GM12878 (cell line): ENCODE measurements around the gene TLCD5. TPM values are rescaled to one million over a fixed set of nuclear protein-coding genes. Genes with fewer than 3 reads are reported as not detected.

Experiments
- ATAC-seq: fragments of 200-7000 bp; cut with Tn5 transposase; 3 replicates; pipeline ENCODE4 v1.9.1; 2020; ENCODE audit warnings: mild to moderate bottlenecking, moderate library complexity
- BruUV-seq: library from RNA; stranded (reverse); fragments of 400-500 nt; replicated peaks from 2 replicates; lab custom pipeline; 2021; lab: Mats Ljungman, UMichigan
- CTCF ChIA-PET: fragments of 300-600 bp; sonication (Branson Sonifier 250); formaldehyde crosslinking; extraction: SDS; loops from one replicate; lab custom pipeline; 2021; ENCODE audit warnings: inconsistent platforms; lab: Yijun Ruan, JAX
- POLR2A ChIA-PET: fragments of 350-600 bp; formaldehyde crosslinking; extraction: SDS; loops from one replicate; lab custom pipeline; 2021; ENCODE audit warnings: inconsistent platforms; lab: Charles Lee
- RAD21 ChIA-PET: fragments of 300-600 bp; sonication (Branson Sonifier 250); formaldehyde crosslinking; loops from one replicate; lab custom pipeline; 2023; ENCODE audit warnings: antibody characterized with exemption; ENCODE audit not compliant: unreplicated experiment; lab: Charles Lee
- SMC1A ChIA-PET: fragments of 300-600 bp; sonication (Branson Sonifier 250); formaldehyde crosslinking; loops from one replicate; lab custom pipeline; 2023; ENCODE audit not compliant: unreplicated experiment, uncharacterized antibody; lab: Charles Lee
- DNase-seq: peaks from one replicate; pipeline ENCODE4 v3.0.0-alpha.2; 2011; ENCODE audit warnings: low read depth, low spot score
- FAIRE-seq: peaks from 3 replicates; lab custom pipeline; 2011; peaks lifted over from hg19 to GRCh38; lab: Jason Lieb, UNC
- H2AFZ ChIP-seq: 2 replicates; pipeline ENCODE4 v1.6.0; 2011; ENCODE audit warnings: low read depth, low read length, control low read depth; ENCODE audit not compliant: control insufficient read depth
- H3K27ac ChIP-seq: 2 replicates; pipeline ENCODE4 v1.5.1; 2011; ENCODE audit warnings: control low read depth; ENCODE audit not compliant: control insufficient read depth, insufficient read depth
- H3K27me3 ChIP-seq, 2 experiments: replicated peaks in 1 of 2; 2 replicates each; pipeline versions ENCODE4 v1.6.0 to v1.6.1; 2011; ENCODE audit warnings: low read length in 1 of 2; ENCODE audit not compliant: control insufficient read depth in 2 of 2, insufficient read depth in 2 of 2
- H3K36me3 ChIP-seq, 2 experiments: 2 replicates each; pipeline ENCODE4 v1.5.1; 2011; ENCODE audit warnings: low read length in 1 of 2; ENCODE audit not compliant: control insufficient read depth in 2 of 2, insufficient read depth in 2 of 2
- H3K4me1 ChIP-seq: 2 replicates; pipeline ENCODE4 v1.6.1; 2011; ENCODE audit warnings: mild to moderate bottlenecking, low read length, moderate library complexity, mixed read lengths; ENCODE audit not compliant: control insufficient read depth, insufficient read depth
- H3K4me2 ChIP-seq: 2 replicates; pipeline ENCODE4 v1.6.0; 2011; ENCODE audit warnings: control low read depth; ENCODE audit not compliant: control insufficient read depth, insufficient read depth
- H3K4me3 ChIP-seq: fragments of 200-600 bp; sonication (generic); 2 replicates; pipeline ENCODE4 v1.5.1; 2016
- H3K79me2 ChIP-seq: 2 replicates; pipeline ENCODE4 v1.6.0; 2011; ENCODE audit warnings: low read length; ENCODE audit not compliant: control insufficient read depth, insufficient read depth
- H3K9ac ChIP-seq: 2 replicates; pipeline ENCODE4 v1.8.0; 2011; ENCODE audit warnings: low read length, control low read depth, mixed read lengths; ENCODE audit not compliant: control insufficient read depth, insufficient read depth
- H3K9me3 ChIP-seq: replicated peaks from 3 replicates; pipeline ENCODE4 v1.5.1; 2011; ENCODE audit warnings: mild to moderate bottlenecking, low read length; ENCODE audit not compliant: control insufficient read depth, insufficient read depth
- H4K20me1 ChIP-seq: 2 replicates; pipeline ENCODE4 v1.6.0; 2011; ENCODE audit not compliant: control insufficient read depth, insufficient read depth
- BMI1 ChIP-seq: fragments of 450-650 bp; IDR thresholded peaks from 2 replicates; pipeline ENCODE4 v1.6.1; 2016; ENCODE audit warnings: mild to moderate bottlenecking, moderate library complexity, borderline replicate concordance
- CHD2 ChIP-seq: IDR thresholded peaks from 2 replicates; pipeline ENCODE4 v1.6.1; 2011; ENCODE audit warnings: low read depth, low read length, improper control_type of control experiment, borderline replicate concordance
- EZH2 ChIP-seq: IDR thresholded peaks from 2 replicates; pipeline ENCODE4 v1.6.1; 2012; ENCODE audit warnings: low read depth, mild to moderate bottlenecking, control low read depth, inconsistent platforms, low read length, borderline replicate concordance; ENCODE audit not compliant: control insufficient read depth
- HDAC2 ChIP-seq: fragments of 200-600 bp; sonication (generic); IDR thresholded peaks from 2 replicates; pipeline ENCODE4 v1.6.1; 2017
- HDAC6 ChIP-seq: fragments of 200-600 bp; sonication (generic); IDR thresholded peaks from one replicate; pipeline ENCODE4 v1.8.0; 2017; ENCODE audit warnings: antibody characterized with exemption; ENCODE audit not compliant: unreplicated experiment
- KLF5 ChIP-seq: fragments of 450-650 bp; IDR thresholded peaks from 2 replicates; pipeline ENCODE4 v1.6.1; 2014; ENCODE audit warnings: mild to moderate bottlenecking; ENCODE audit not compliant: partially characterized antibody
- NR2F1 ChIP-seq: fragments of 450-650 bp; conservative IDR thresholded peaks from 2 replicates; pipeline ENCODE4 v1.6.1; 2017; ENCODE audit warnings: mild to moderate bottlenecking
- PML ChIP-seq: IDR thresholded peaks from 2 replicates; pipeline ENCODE4 v1.6.1; 2012; ENCODE audit warnings: low read length, inconsistent platforms
- POU2F2 ChIP-seq: IDR thresholded peaks from 3 replicates; pipeline ENCODE4 v1.6.1; 2011; ENCODE audit warnings: low read depth, mild to moderate bottlenecking, low read length, borderline replicate concordance
- RELA ChIP-seq: fragments of 450-650 bp; IDR thresholded peaks from 2 replicates; pipeline ENCODE4 v1.8.0; 2014; ENCODE audit warnings: borderline replicate concordance; ENCODE audit not compliant: partially characterized antibody
- RUNX3 ChIP-seq: IDR thresholded peaks from 2 replicates; pipeline ENCODE4 v1.6.1; 2012; ENCODE audit warnings: low read length, inconsistent platforms
- SREBF1 ChIP-seq: IDR thresholded peaks from 2 replicates; pipeline ENCODE4 v1.6.1; 2012; ENCODE audit warnings: mild to moderate bottlenecking, low read length
- TBL1XR1 ChIP-seq: IDR thresholded peaks from 2 replicates; pipeline ENCODE4 v1.6.1; 2012; ENCODE audit warnings: low read depth, low read length, improper control_type of control experiment
- YBX1 ChIP-seq: fragments of 450-650 bp; IDR thresholded peaks from 2 replicates; pipeline ENCODE4 v1.6.1; 2016; ENCODE audit warnings: antibody characterized with exemption
- WGBS: methylation state at CpG from one replicate; pipeline ENCODE4 v1.1.6; 2016; ENCODE audit warnings: low lambda C conversion rate; ENCODE audit not compliant: insufficient replicate concordance, insufficient coverage; ENCODE audit errors: missing lambda C conversion rate; 5-methylcytosine and 5-hydroxymethylcytosine counted together
- in situ Hi-C: fragments of 300-500 bp; cut with MboI; formaldehyde crosslinking; loops from 9 replicates; pipeline ENCODE4 v1.14.3; 2018; ENCODE audit warnings: mixed read lengths
- intact Hi-C: fragments of 100-400 bp; cut with micrococcal nuclease; formaldehyde crosslinking; loops from one replicate; pipeline ENCODE4 v1.14.2; 2022; ENCODE audit not compliant: unreplicated experiment
- polyA plus RNA-seq, 11 experiments: library from polyadenylated mRNA; depleted of rRNA in 4 of 11; unstranded in 6 of 11; stranded (reverse) in 5 of 11; fragments of >200 nt; fragmentation: Nextera tagmentation in 4 of 11; fragmentation: Illumina TruSeq in 1 of 11; extraction: Ambion mirVana in 4 of 11; extraction: Trizol in 1 of 11; gene quantifications; 1 replicate in 1 of 11; 2 replicates in 10 of 11; pipeline versions ENCODE4 v1.2.1 to v1.2.3, GENCODE V29; 2011 to 2016; ENCODE audit warnings: inconsistent platforms in 2 of 11, missing spikeins in 2 of 11, low read depth in 1 of 11
- total RNA-seq, 4 experiments: library from RNA; depleted of rRNA in 3 of 4; stranded (reverse); fragments of >200 nt in 3 of 4; fragmentation: Illumina TruSeq in 1 of 4; extraction: Trizol in 1 of 4; gene quantifications; 2 replicates each; pipeline versions ENCODE4 v1.2.1 to v1.2.3, GENCODE V29; 2013 to 2021
- TF ChIP-seq, protein P1 (sequence below): fragments of 450-650 bp; IDR thresholded peaks from 2 replicates; pipeline ENCODE4 v1.6.1; 2018; ENCODE audit warnings: mild to moderate bottlenecking, low read depth, moderate library complexity; ENCODE audit not compliant: partially characterized antibody
- TF ChIP-seq, protein P2 (sequence below): fragments of 450-650 bp; formaldehyde crosslinking; IDR thresholded peaks from 2 replicates; pipeline ENCODE4 v1.4.0; 2022; ENCODE audit warnings: mild to moderate bottlenecking, moderate library complexity
- TF ChIP-seq, protein P3 (sequence below), 3 experiments: IDR thresholded peaks in 2 of 3; conservative IDR thresholded peaks in 1 of 3; 2 replicates each; pipeline ENCODE4 v1.5.1; 2011; ENCODE audit warnings: low read depth in 3 of 3, low read length in 3 of 3, mild to moderate bottlenecking in 3 of 3, control low read depth in 2 of 3, moderate library complexity in 2 of 3, inconsistent platforms in 1 of 3, mixed read lengths in 1 of 3; ENCODE audit not compliant: control insufficient read depth in 2 of 3, insufficient read depth in 1 of 3; ENCODE audit errors: extremely low read depth in 1 of 3

The TLCD5 gene
- total and polyA plus RNA-seq, 10 of the 15 experiments (the other 5 are each of a cell fraction or from before 2014, with no cell fraction given), result 2.4 to 13.3 (median 3.2) TPM

DNA sequence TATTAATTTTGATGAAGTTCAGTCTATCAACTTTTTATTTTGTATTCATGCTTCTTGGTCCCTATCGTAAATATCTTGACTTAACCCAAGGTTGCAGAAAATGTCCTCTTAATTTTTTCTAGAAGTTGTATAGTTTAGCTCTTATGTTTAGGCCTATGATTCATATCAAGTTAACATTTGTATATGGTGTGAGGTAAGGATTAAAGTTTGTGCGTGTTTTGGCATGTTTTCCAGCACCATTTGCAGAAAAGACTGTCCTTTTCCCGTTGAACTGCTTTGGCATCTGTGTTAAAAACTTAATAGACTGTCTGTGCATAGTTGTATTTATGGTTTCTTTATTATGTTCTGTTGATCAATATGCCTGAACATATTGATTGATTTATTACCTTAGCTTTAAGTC, 53.4 kb downstream of the TLCD5 start (continued):
- TF ChIP-seq, protein P1, sequence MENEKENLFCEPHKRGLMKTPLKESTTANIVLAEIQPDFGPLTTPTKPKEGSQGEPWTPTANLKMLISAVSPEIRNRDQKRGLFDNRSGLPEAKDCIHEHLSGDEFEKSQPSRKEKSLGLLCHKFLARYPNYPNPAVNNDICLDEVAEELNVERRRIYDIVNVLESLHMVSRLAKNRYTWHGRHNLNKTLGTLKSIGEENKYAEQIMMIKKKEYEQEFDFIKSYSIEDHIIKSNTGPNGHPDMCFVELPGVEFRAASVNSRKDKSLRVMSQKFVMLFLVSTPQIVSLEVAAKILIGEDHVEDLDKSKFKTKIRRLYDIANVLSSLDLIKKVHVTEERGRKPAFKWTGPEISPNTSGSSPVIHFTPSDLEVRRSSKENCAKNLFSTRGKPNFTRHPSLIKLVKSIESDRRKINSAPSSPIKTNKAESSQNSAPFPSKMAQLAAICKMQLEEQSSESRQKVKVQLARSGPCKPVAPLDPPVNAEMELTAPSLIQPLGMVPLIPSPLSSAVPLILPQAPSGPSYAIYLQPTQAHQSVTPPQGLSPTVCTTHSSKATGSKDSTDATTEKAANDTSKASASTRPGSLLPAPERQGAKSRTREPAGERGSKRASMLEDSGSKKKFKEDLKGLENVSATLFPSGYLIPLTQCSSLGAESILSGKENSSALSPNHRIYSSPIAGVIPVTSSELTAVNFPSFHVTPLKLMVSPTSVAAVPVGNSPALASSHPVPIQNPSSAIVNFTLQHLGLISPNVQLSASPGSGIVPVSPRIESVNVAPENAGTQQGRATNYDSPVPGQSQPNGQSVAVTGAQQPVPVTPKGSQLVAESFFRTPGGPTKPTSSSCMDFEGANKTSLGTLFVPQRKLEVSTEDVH, result no peak
- no peak for TF ChIP-seq EZH2
- no peak for TF ChIP-seq NR2F1

DNA sequence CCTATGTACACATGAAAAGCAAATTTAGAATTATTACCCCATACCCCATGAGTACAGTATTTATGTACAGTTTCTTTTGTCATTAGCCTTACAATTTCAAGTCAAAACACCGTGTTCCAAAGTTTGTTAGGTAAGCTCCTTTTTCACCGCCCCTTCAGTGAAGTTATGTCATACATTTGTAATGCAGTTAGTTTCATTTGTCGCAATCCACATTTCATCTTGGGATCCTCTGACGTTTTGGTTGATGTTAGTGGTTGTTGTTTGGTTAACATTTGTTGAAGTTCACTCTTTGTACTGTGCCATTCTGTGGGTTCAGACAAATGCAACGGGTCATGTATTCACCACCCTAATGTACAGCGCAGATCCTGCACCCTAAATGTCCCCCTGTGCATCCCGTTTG, 56.3 kb downstream of the TLCD5 start:
- FAIRE-seq, result no peak
- peaks cover 5% of the 10 kb centered on the region for H3K79me2 ChIP-seq
- CTCF ChIA-PET, result interaction anchor here (0.7 to 1.3 kb wide), 2 partner anchors 9 to 20 kb away, joined by 3 to 4 read pairs; no protein-coding TSS in a partner anchor
- TF ChIP-seq PML (no peak), POU2F2 (no peak), KLF5 (no peak), CHD2 (no peak), SREBF1 (no peak), BMI1 (no peak), TBL1XR1 (no peak), YBX1 (no peak), RELA (no peak), HDAC6 (no peak), RUNX3 (no peak), HDAC2 (no peak)
- TF ChIP-seq, protein P2, sequence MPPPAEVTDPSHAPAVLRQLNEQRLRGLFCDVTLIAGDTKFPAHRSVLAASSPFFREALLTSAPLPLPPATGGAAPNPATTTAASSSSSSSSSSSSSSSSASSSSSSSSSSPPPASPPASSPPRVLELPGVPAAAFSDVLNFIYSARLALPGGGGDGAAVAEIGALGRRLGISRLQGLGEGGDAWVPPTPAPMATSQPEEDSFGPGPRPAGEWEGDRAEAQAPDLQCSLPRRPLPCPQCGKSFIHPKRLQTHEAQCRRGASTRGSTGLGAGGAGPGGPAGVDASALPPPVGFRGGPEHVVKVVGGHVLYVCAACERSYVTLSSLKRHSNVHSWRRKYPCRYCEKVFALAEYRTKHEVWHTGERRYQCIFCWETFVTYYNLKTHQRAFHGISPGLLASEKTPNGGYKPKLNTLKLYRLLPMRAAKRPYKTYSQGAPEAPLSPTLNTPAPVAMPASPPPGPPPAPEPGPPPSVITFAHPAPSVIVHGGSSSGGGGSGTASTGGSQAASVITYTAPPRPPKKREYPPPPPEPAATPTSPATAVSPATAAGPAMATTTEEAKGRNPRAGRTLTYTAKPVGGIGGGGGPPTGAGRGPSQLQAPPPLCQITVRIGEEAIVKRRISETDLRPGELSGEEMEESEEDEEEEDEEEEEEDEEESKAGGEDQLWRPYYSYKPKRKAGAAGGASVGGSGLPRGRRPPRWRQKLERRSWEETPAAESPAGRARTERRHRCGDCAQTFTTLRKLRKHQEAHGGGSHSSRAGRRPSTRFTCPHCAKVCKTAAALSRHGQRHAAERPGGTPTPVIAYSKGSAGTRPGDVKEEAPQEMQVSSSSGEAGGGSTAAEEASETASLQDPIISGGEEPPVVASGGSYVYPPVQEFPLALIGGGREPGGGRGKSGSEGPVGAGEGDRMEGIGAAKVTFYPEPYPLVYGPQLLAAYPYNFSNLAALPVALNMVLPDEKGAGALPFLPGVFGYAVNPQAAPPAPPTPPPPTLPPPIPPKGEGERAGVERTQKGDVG, result no peak
- TF ChIP-seq, protein P3, sequence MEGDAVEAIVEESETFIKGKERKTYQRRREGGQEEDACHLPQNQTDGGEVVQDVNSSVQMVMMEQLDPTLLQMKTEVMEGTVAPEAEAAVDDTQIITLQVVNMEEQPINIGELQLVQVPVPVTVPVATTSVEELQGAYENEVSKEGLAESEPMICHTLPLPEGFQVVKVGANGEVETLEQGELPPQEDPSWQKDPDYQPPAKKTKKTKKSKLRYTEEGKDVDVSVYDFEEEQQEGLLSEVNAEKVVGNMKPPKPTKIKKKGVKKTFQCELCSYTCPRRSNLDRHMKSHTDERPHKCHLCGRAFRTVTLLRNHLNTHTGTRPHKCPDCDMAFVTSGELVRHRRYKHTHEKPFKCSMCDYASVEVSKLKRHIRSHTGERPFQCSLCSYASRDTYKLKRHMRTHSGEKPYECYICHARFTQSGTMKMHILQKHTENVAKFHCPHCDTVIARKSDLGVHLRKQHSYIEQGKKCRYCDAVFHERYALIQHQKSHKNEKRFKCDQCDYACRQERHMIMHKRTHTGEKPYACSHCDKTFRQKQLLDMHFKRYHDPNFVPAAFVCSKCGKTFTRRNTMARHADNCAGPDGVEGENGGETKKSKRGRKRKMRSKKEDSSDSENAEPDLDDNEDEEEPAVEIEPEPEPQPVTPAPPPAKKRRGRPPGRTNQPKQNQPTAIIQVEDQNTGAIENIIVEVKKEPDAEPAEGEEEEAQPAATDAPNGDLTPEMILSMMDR (IDR thresholded peaks at IDR 0.05 in 2 of 3, conservative IDR thresholded peaks at IDR 0.05 in 1 of 3; ENCODE audit: control insufficient read depth in 2 of 3, extremely low read depth in 1 of 3, insufficient read depth in 1 of 3, low read depth in 3 of 3, low read length in 3 of 3), result no peak

More for the DNA sequence above, 56.3 kb downstream of the TLCD5 start:
- no TSS peak for BruUV-seq
- Histone ChIP-seq H3K4me3 (no peak overlapping the region), H3K9me3 (peaks cover 3% of the 10 kb centered on the region), H3K4me1 (no peaks in the 10 kb centered on the region), H3K4me2 (no peak overlapping the region), H4K20me1 (no peaks in the 10 kb centered on the region), H3K36me3 (no peaks in the 10 kb centered on the region), H3K9ac (no peak overlapping the region), H3K27ac (no peak overlapping the region), H3K27me3 (no peaks in the 10 kb centered on the region), H2AFZ (no peak overlapping the region)
- ATAC-seq, result no peak
- RAD21 ChIA-PET, result interaction anchor here (1.5 kb wide), 1 partner anchor 42 kb away, joined by 5 read pairs; no protein-coding TSS in a partner anchor
- POLR2A ChIA-PET, result no interaction called here
- in situ Hi-C loops, result no loop called here
- SMC1A ChIA-PET, result interaction anchor here (1.1 to 1.3 kb wide), 2 partner anchors 9 kb away, joined by 3 to 5 read pairs; no protein-coding TSS in a partner anchor
- intact Hi-C loops, result no loop called here
- no peak for DNase-seq
- WGBS, result 86% methylated on average over 7 of the region's 7 CpGs
